Thyroid gland (tissue), 4 donors: Measurements from ENCODE around the gene ATP5ME. TPM values are rescaled to one million over a fixed set of nuclear protein-coding genes. Genes with fewer than 3 reads are reported as not detected.

Experiments
- DNase-seq, 2 donors: peaks; one replicate each; pipeline ENCODE4 v3.0.0-alpha.2; 2019
- H3K27ac ChIP-seq, 3 donors: fragments of 200-600 bp; sonication (generic); 1 replicate in 2 of 3; 2 replicates in 1 of 3; pipeline ENCODE4 v1.5.1; 2016 to 2019; ENCODE audit warnings: mild to moderate bottlenecking in 1 of 3, moderate library complexity in 1 of 3
- H3K27me3 ChIP-seq: fragments of 200-600 bp; sonication (generic); one replicate; pipeline ENCODE4 v1.5.1; 2019
- H3K36me3 ChIP-seq, 2 donors: fragments of 200-600 bp; sonication (generic); one replicate each; pipeline ENCODE4 v1.5.1; 2016 to 2019
- H3K4me1 ChIP-seq, 2 donors: fragments of 200-600 bp; sonication (generic); one replicate each; pipeline ENCODE4 v1.5.1; 2017 to 2019
- H3K4me3 ChIP-seq, 3 donors: fragments of 200-600 bp; sonication (generic); replicated peaks in 1 of 3; 1 replicate in 2 of 3; 2 replicates in 1 of 3; pipeline ENCODE4 v1.5.1; 2016; ENCODE audit warnings: mild to moderate bottlenecking in 1 of 3
- H3K9me3 ChIP-seq: fragments of 200-600 bp; sonication (generic); one replicate; pipeline ENCODE4 v1.5.1; 2017
- CTCF ChIP-seq, 6 experiments: fragments of 200-600 bp in 3 of 6; fragments of 450-650 bp in 3 of 6; sonication (generic) in 3 of 6; IDR thresholded peaks; one replicate each; pipeline ENCODE4 v1.5.1; 2016 to 2019; ENCODE audit warnings: antibody characterized with exemption in 6 of 6, mild to moderate bottlenecking in 2 of 6, inconsistent platforms in 1 of 6, moderate library complexity in 1 of 6
- POLR2A ChIP-seq, 2 donors: fragments of 450-650 bp; IDR thresholded peaks; one replicate each; pipeline ENCODE4 v1.6.1; 2017; ENCODE audit warnings: antibody characterized with exemption in 2 of 2, mild to moderate bottlenecking in 2 of 2, moderate library complexity in 1 of 2
- WGBS, 2 donors: methylation state at CpG; one replicate each; pipeline ENCODE4 v1.1.5; 2017; 5-methylcytosine and 5-hydroxymethylcytosine counted together
- intact Hi-C: fragments of 100-400 bp; cut with DNase I; formaldehyde crosslinking; loops from one replicate; pipeline ENCODE4 v1.15.1; 2023
- total RNA-seq, 4 donors: library from RNA; depleted of rRNA; stranded (reverse); fragments of >200 nt; gene quantifications; one replicate each; pipeline ENCODE4 v1.2.3, GENCODE V29; 2016

The ATP5ME gene
- total RNA-seq, 4 donors from 2014 or later, result 82.2 to 144 (median 106) TPM

- no peaks in the 10 kb centered on the region for H3K36me3 ChIP-seq
- no peak for TF ChIP-seq POLR2A (IDR thresholded peaks at IDR 0.05)
- TF ChIP-seq CTCF (IDR thresholded peaks at IDR 0.05), result no peak
- no peaks in the 10 kb centered on the region for H3K4me1 ChIP-seq
- H3K4me3 ChIP-seq, result no peak overlapping the region
- DNase-seq, result no peak
- WGBS, 2 donors, result 95% methylated on average over 53 to 56 of the region's 59 CpGs
- no peaks in the 10 kb centered on the region for H3K27me3 ChIP-seq
- no peaks in the 10 kb centered on the region for H3K9me3 ChIP-seq
- H3K27ac ChIP-seq, result no peak overlapping the region
- intact Hi-C loops, result no loop called here
Observed at GRCh38 chr4:720111-720860, 46.2 kb upstream of the ATP5ME start.

GRCh38 chr4:718460-718859 lies 44.4 kb upstream of the ATP5ME start:
- no peak for DNase-seq
- intact Hi-C loops, result no loop called here
- Histone ChIP-seq H3K9me3 (no peaks in the 10 kb centered on the region), H3K36me3 (no peaks in the 10 kb centered on the region), H3K27me3 (no peaks in the 10 kb centered on the region), H3K27ac (no peak overlapping the region), H3K4me1 (no peaks in the 10 kb centered on the region), H3K4me3 (no peak overlapping the region)
- WGBS, 2 donors, result 87 to 97% methylated on average over 8 of the region's 8 CpGs
- TF ChIP-seq CTCF (IDR thresholded peaks at IDR 0.05) (no peak), POLR2A (IDR thresholded peaks at IDR 0.05) (no peak)

- H3K9me3 ChIP-seq, result no peaks in the 10 kb centered on the region
- intact Hi-C loops, result no loop called here
- H3K4me1 ChIP-seq, result no peaks in the 10 kb centered on the region
- H3K4me3 ChIP-seq, result no peak overlapping the region
- WGBS, 2 donors, result 88 to 94% methylated on average over 16 to 32 of the region's 34 CpGs
- H3K27ac ChIP-seq, result no peak overlapping the region
- no peaks in the 10 kb centered on the region for H3K36me3 ChIP-seq
- H3K27me3 ChIP-seq, result no peaks in the 10 kb centered on the region
- no peak for DNase-seq
- TF ChIP-seq CTCF (IDR thresholded peaks at IDR 0.05) (no peak), POLR2A (IDR thresholded peaks at IDR 0.05) (no peak)
Observed at GRCh38 chr4:717601-718320, 43.7 kb upstream of the ATP5ME start.

- TF ChIP-seq CTCF (IDR thresholded peaks at IDR 0.05) (no peak), POLR2A (IDR thresholded peaks at IDR 0.05) (no peak)
- Histone ChIP-seq H3K9me3 (no peaks in the 10 kb centered on the region), H3K27me3 (no peaks in the 10 kb centered on the region), H3K4me1 (no peaks in the 10 kb centered on the region), H3K4me3 (no peak overlapping the region), H3K36me3 (no peaks in the 10 kb centered on the region), H3K27ac (no peak overlapping the region)
- intact Hi-C loops, result no loop called here
- no peak for DNase-seq
- 93 to 96% methylated on average over 16 to 18 of the region's 18 CpGs for WGBS, 2 donors
Observed at GRCh38 chr4:714087-714486, 40.0 kb upstream of the ATP5ME start.
